Endodermal cell (in vitro differentiated cells): ENCODE data around the gene PRKX. TPM values are rescaled to one million over a fixed set of nuclear protein-coding genes. Genes with fewer than 3 reads are reported as not detected.

Experiments
- DNase-seq: peaks from one replicate; pipeline ENCODE4 v3.0.0-alpha.2; 2017
- H3K27ac ChIP-seq: 2 replicates; pipeline ENCODE4 v1.5.1; 2013; ENCODE audit warnings: mild to moderate bottlenecking, low read depth, low read length, moderate library complexity
- H3K27me3 ChIP-seq: 2 replicates; pipeline ENCODE4 v1.6.1; 2013; ENCODE audit warnings: mild to moderate bottlenecking, low read length, moderate library complexity; ENCODE audit not compliant: insufficient read depth, control insufficient read depth, poor library complexity, severe bottlenecking
- H3K36me3 ChIP-seq: 2 replicates; pipeline ENCODE4 v1.7.0; 2013; ENCODE audit warnings: mild to moderate bottlenecking, low read length, moderate library complexity; ENCODE audit not compliant: control insufficient read depth, insufficient read depth
- H3K4me1 ChIP-seq: one replicate; pipeline ENCODE4 v1.7.0; 2013; ENCODE audit warnings: low read length; ENCODE audit not compliant: control insufficient read depth, insufficient read depth
- H3K4me3 ChIP-seq: 2 replicates; pipeline ENCODE4 v1.5.1; 2013; ENCODE audit warnings: mild to moderate bottlenecking, low read length, moderate library complexity
- H3K9ac ChIP-seq: 2 replicates; pipeline ENCODE4 v1.6.1; 2013; ENCODE audit warnings: mild to moderate bottlenecking, low read length, moderate library complexity; ENCODE audit not compliant: poor library complexity, severe bottlenecking; ENCODE audit errors: extremely low read depth
- H3K9me3 ChIP-seq: 2 replicates; pipeline ENCODE4 v1.6.1; 2013; ENCODE audit warnings: mild to moderate bottlenecking, low read length, moderate library complexity; ENCODE audit not compliant: control insufficient read depth
- H3K27ac Mint-ChIP-seq: 2 replicates; pipeline ENCODE4 v1.8.0; 2020; ENCODE audit warnings: mixed read lengths
- H3K27me3 Mint-ChIP-seq: 2 replicates; pipeline ENCODE4 v1.8.0; 2021; ENCODE audit warnings: mild to moderate bottlenecking, mixed read lengths; ENCODE audit not compliant: insufficient read depth
- H3K36me3 Mint-ChIP-seq: 2 replicates; pipeline ENCODE4 v1.8.0; 2020; ENCODE audit warnings: low read depth, mixed read lengths
- H3K4me1 Mint-ChIP-seq: 2 replicates; pipeline ENCODE4 v1.8.0; 2020; ENCODE audit warnings: mixed read lengths
- H3K4me3 Mint-ChIP-seq: 2 replicates; pipeline ENCODE4 v1.8.0; 2020; ENCODE audit warnings: mild to moderate bottlenecking, moderate library complexity, mixed read lengths
- H3K9me3 Mint-ChIP-seq: 2 replicates; pipeline ENCODE4 v1.8.0; 2020; ENCODE audit warnings: mild to moderate bottlenecking, mixed read lengths
- CTCF ChIP-seq: fragments of 200-600 bp; sonication (generic); conservative IDR thresholded peaks from 2 replicates; pipeline ENCODE4 v1.5.0; 2021; ENCODE audit warnings: antibody characterized with exemption, mild to moderate bottlenecking
- WGBS, 2 experiments: methylation state at CpG; one replicate each; pipeline versions ENCODE4 v1.1.5 to v1.1.7; 2013; ENCODE audit warnings: missing lambda C conversion rate in 2 of 2, mixed read lengths in 1 of 2; ENCODE audit not compliant: insufficient coverage in 1 of 2, insufficient read length in 1 of 2; 5-methylcytosine and 5-hydroxymethylcytosine counted together
- total RNA-seq, 2 donors: library from RNA; stranded (reverse); fragmentation: NEBNext Ultra II Directional in 1 of 2; extraction: Animal tissue kit (Norgen Biotek cat#: 25700) in 1 of 2; gene quantifications; 2 replicates in 1 of 2; 3 replicates in 1 of 2; pipeline ENCODE4 v1.2.1, GENCODE V29; 2021

PRKX gene
- total RNA-seq, 2 donors from 2014 or later = 24.7 to 73.7 TPM

- H3K4me1 Mint-ChIP-seq = no peaks in the 10 kb centered on the region
- Histone ChIP-seq H3K9ac (no peak overlapping the region), H3K4me3 (no peak overlapping the region), H3K27ac (no peak overlapping the region), H3K4me1 (no peaks in the 10 kb centered on the region), H3K36me3 (no peaks in the 10 kb centered on the region), H3K9me3 (no peaks in the 10 kb centered on the region), H3K27me3 (no peaks in the 10 kb centered on the region)
- no peak overlapping the region for H3K4me3 Mint-ChIP-seq
- no peaks in the 10 kb centered on the region for H3K9me3 Mint-ChIP-seq
- no peak overlapping the region for H3K27ac Mint-ChIP-seq
- no peaks in the 10 kb centered on the region for H3K36me3 Mint-ChIP-seq
- no peak for DNase-seq
- TF ChIP-seq CTCF = no peak
- peaks cover 14% of the 10 kb centered on the region for H3K27me3 Mint-ChIP-seq
Measured at GRCh38 chrX:3582451-3582850, 131.0 kb downstream of the PRKX start.

- Mint-ChIP-seq H3K4me1 (no peaks in the 10 kb centered on the region), H3K4me3 (no peak overlapping the region), H3K27me3 (peaks cover 14% of the 10 kb centered on the region), H3K36me3 (no peaks in the 10 kb centered on the region), H3K9me3 (no peaks in the 10 kb centered on the region), H3K27ac (no peak overlapping the region)
- no peaks in the 10 kb centered on the region for H3K27me3 ChIP-seq
- no peaks in the 10 kb centered on the region for H3K36me3 ChIP-seq
- 83 to 100% methylated on average over 1 to 2 of the region's 2 CpGs for WGBS, 2 experiments
- no peak overlapping the region for H3K4me3 ChIP-seq
- H3K9ac ChIP-seq = no peak overlapping the region
- no peak for DNase-seq
- H3K9me3 ChIP-seq = no peaks in the 10 kb centered on the region
- TF ChIP-seq CTCF = no peak
- no peak overlapping the region for H3K27ac ChIP-seq
- no peaks in the 10 kb centered on the region for H3K4me1 ChIP-seq
Measured at GRCh38 chrX:3581609-3582108, 131.8 kb downstream of the PRKX start.

GRCh38 chrX:3577551-3577950 is 135.9 kb downstream of the PRKX start:
- no peak for TF ChIP-seq CTCF
- Histone ChIP-seq H3K9me3 (no peaks in the 10 kb centered on the region), H3K27ac (no peak overlapping the region), H3K4me3 (no peak overlapping the region), H3K9ac (no peak overlapping the region), H3K4me1 (no peaks in the 10 kb centered on the region), H3K36me3 (no peaks in the 10 kb centered on the region), H3K27me3 (no peaks in the 10 kb centered on the region)
- Mint-ChIP-seq H3K27me3 (peaks cover 9% of the 10 kb centered on the region), H3K4me3 (no peak overlapping the region), H3K4me1 (no peaks in the 10 kb centered on the region), H3K9me3 (no peaks in the 10 kb centered on the region), H3K27ac (no peak overlapping the region), H3K36me3 (no peaks in the 10 kb centered on the region)
- no CpG with 5 or more reads among the region's 1 CpG for WGBS, 2 experiments
- DNase-seq = no peak
